Measurements from ENCODE around the gene FXYD2.

FXYD2 gene

GRCh38 chr11:117851106-117851505 lies 26.6 kb upstream of the FXYD2 start:
- H4K12ac ChIP-seq (ENCODE audit: low read depth, low read length) = no peak overlapping the region
- no CpG with 5 or more reads among the region's 3 CpGs for WGBS (ENCODE audit: extremely low coverage, insufficient coverage, insufficient read length)
- no peaks in the 10 kb centered on the region for H3K79me1 ChIP-seq (ENCODE audit: low read length)
- H2AFZ ChIP-seq (ENCODE audit: insufficient read depth, low read length, poor library complexity) = no peak overlapping the region
- no peak overlapping the region for H3K4me2 ChIP-seq (ENCODE audit: low read length)
- no peak overlapping the region for H3K9ac ChIP-seq (ENCODE audit: low read length)
- H2AK5ac ChIP-seq (ENCODE audit: low read length) = no peak overlapping the region
- no peaks in the 10 kb centered on the region for H3K4me1 ChIP-seq (ENCODE audit: control insufficient read depth in 1 of 2, insufficient read depth in 2 of 2, low read length in 2 of 2)
- H3K18ac ChIP-seq (ENCODE audit: low read length) = no peak overlapping the region
- H3K36me3 ChIP-seq (ENCODE audit: control insufficient read depth in 1 of 2, insufficient read depth in 2 of 2, low read length in 2 of 2) = no peaks in the 10 kb centered on the region
- H2BK120ac ChIP-seq (ENCODE audit: insufficient read depth, low read length, poor library complexity) = no peak overlapping the region
- no peak overlapping the region for H2BK5ac ChIP-seq (ENCODE audit: low read depth, low read length, poor library complexity)
- H4K91ac ChIP-seq (ENCODE audit: low read depth, low read length) = no peak overlapping the region
- H3K4ac ChIP-seq (ENCODE audit: low read depth, low read length) = no peak overlapping the region
- no peak overlapping the region for H3K14ac ChIP-seq (ENCODE audit: low read length)
- H2BK12ac ChIP-seq (ENCODE audit: low read length) = no peak overlapping the region
- no peak overlapping the region for H3K23ac ChIP-seq (ENCODE audit: low read length)
- no peak overlapping the region for H4K8ac ChIP-seq (ENCODE audit: low read depth, low read length)
- no peak overlapping the region for H3K4me3 ChIP-seq (ENCODE audit: low read depth, low read length)
- H3K27ac ChIP-seq (ENCODE audit: low read depth, low read length) = no peak overlapping the region
- H3K27me3 ChIP-seq (ENCODE audit: insufficient read depth, low read length) = no peaks in the 10 kb centered on the region
- no peak for DNase-seq
- H3K79me2 ChIP-seq (ENCODE audit: control insufficient read depth, insufficient read depth, low read length, poor library complexity) = no peaks in the 10 kb centered on the region
- H3K9me3 ChIP-seq (ENCODE audit: insufficient read depth, low read depth, low read length) = peaks cover 2% of the 10 kb centered on the region

- H3K4me2 ChIP-seq (ENCODE audit: low read length) = no peak overlapping the region
- H2AK5ac ChIP-seq (ENCODE audit: low read length) = no peak overlapping the region
- no peak overlapping the region for H3K14ac ChIP-seq (ENCODE audit: low read length)
- no peak overlapping the region for H3K4me3 ChIP-seq (ENCODE audit: low read depth, low read length)
- no peak overlapping the region for H2BK12ac ChIP-seq (ENCODE audit: low read length)
- no peak overlapping the region for H2BK5ac ChIP-seq (ENCODE audit: low read depth, low read length, poor library complexity)
- no peak overlapping the region for H3K23ac ChIP-seq (ENCODE audit: low read length)
- H3K4ac ChIP-seq (ENCODE audit: low read depth, low read length) = no peak overlapping the region
- no peaks in the 10 kb centered on the region for H3K27me3 ChIP-seq (ENCODE audit: insufficient read depth, low read length)
- H3K9ac ChIP-seq (ENCODE audit: low read length) = no peak overlapping the region
- no CpG with 5 or more reads among the region's 6 CpGs for WGBS (ENCODE audit: extremely low coverage, insufficient coverage, insufficient read length)
- H3K27ac ChIP-seq (ENCODE audit: low read depth, low read length) = no peak overlapping the region
- DNase-seq = no peak
- no peak overlapping the region for H4K91ac ChIP-seq (ENCODE audit: low read depth, low read length)
- no peak overlapping the region for H3K18ac ChIP-seq (ENCODE audit: low read length)
- no peaks in the 10 kb centered on the region for H3K79me1 ChIP-seq (ENCODE audit: low read length)
- peaks cover 2% of the 10 kb centered on the region for H3K9me3 ChIP-seq (ENCODE audit: insufficient read depth, low read depth, low read length)
- H3K36me3 ChIP-seq (ENCODE audit: control insufficient read depth in 1 of 2, insufficient read depth in 2 of 2, low read length in 2 of 2) = no peaks in the 10 kb centered on the region
- no peak overlapping the region for H2BK120ac ChIP-seq (ENCODE audit: insufficient read depth, low read length, poor library complexity)
- H2AFZ ChIP-seq (ENCODE audit: insufficient read depth, low read length, poor library complexity) = no peak overlapping the region
- no peaks in the 10 kb centered on the region for H3K4me1 ChIP-seq (ENCODE audit: control insufficient read depth in 1 of 2, insufficient read depth in 2 of 2, low read length in 2 of 2)
- H4K8ac ChIP-seq (ENCODE audit: low read depth, low read length) = no peak overlapping the region
- no peaks in the 10 kb centered on the region for H3K79me2 ChIP-seq (ENCODE audit: control insufficient read depth, insufficient read depth, low read length, poor library complexity)
- no peak overlapping the region for H4K12ac ChIP-seq (ENCODE audit: low read depth, low read length)
These were observed 25.4 kb upstream of the FXYD2 start for GRCh38 chr11:117849781-117850414.

GRCh38 chr11:117843666-117844484 lies 19.3 kb upstream of the FXYD2 start:
- no peaks in the 10 kb centered on the region for H3K79me1 ChIP-seq (ENCODE audit: low read length)
- no peaks in the 10 kb centered on the region for H3K36me3 ChIP-seq (ENCODE audit: control insufficient read depth in 1 of 2, insufficient read depth in 2 of 2, low read length in 2 of 2)
- H3K18ac ChIP-seq (ENCODE audit: low read length) = no peak overlapping the region
- no CpG with 5 or more reads among the region's 9 CpGs for WGBS (ENCODE audit: extremely low coverage, insufficient coverage, insufficient read length)
- H3K27ac ChIP-seq (ENCODE audit: low read depth, low read length) = no peak overlapping the region
- no peaks in the 10 kb centered on the region for H3K27me3 ChIP-seq (ENCODE audit: insufficient read depth, low read length)
- H3K4ac ChIP-seq (ENCODE audit: low read depth, low read length) = no peak overlapping the region
- peak; percentile 59 to 86 for DNase-seq
- H4K12ac ChIP-seq (ENCODE audit: low read depth, low read length) = no peak overlapping the region
- no peak overlapping the region for H2BK12ac ChIP-seq (ENCODE audit: low read length)
- no peak overlapping the region for H2AK5ac ChIP-seq (ENCODE audit: low read length)
- H2AFZ ChIP-seq (ENCODE audit: insufficient read depth, low read length, poor library complexity) = no peak overlapping the region
- no peak overlapping the region for H2BK120ac ChIP-seq (ENCODE audit: insufficient read depth, low read length, poor library complexity)
- H3K79me2 ChIP-seq (ENCODE audit: control insufficient read depth, insufficient read depth, low read length, poor library complexity) = no peaks in the 10 kb centered on the region
- H3K4me3 ChIP-seq (ENCODE audit: low read depth, low read length) = no peak overlapping the region
- H3K4me2 ChIP-seq (ENCODE audit: low read length) = no peak overlapping the region
- H2BK5ac ChIP-seq (ENCODE audit: low read depth, low read length, poor library complexity) = no peak overlapping the region
- H3K14ac ChIP-seq (ENCODE audit: low read length) = no peak overlapping the region
- no peak overlapping the region for H4K91ac ChIP-seq (ENCODE audit: low read depth, low read length)
- no peaks in the 10 kb centered on the region for H3K9me3 ChIP-seq (ENCODE audit: insufficient read depth, low read depth, low read length)
- no peak overlapping the region for H3K23ac ChIP-seq (ENCODE audit: low read length)
- no peak overlapping the region for H3K9ac ChIP-seq (ENCODE audit: low read length)
- H4K8ac ChIP-seq (ENCODE audit: low read depth, low read length) = no peak overlapping the region
- H3K4me1 ChIP-seq (ENCODE audit: control insufficient read depth in 1 of 2, insufficient read depth in 2 of 2, low read length in 2 of 2) = no peaks in the 10 kb centered on the region

- H3K4ac ChIP-seq (ENCODE audit: low read depth, low read length) = no peak overlapping the region
- H3K23ac ChIP-seq (ENCODE audit: low read length) = no peak overlapping the region
- DNase-seq = peak; percentile 40 to 45
- H3K4me2 ChIP-seq (ENCODE audit: low read length) = no peak overlapping the region
- WGBS (ENCODE audit: extremely low coverage, insufficient coverage, insufficient read length) = no CpG with 5 or more reads among the region's 16 CpGs
- H3K9me3 ChIP-seq (ENCODE audit: insufficient read depth, low read depth, low read length) = no peaks in the 10 kb centered on the region
- no peaks in the 10 kb centered on the region for H3K27me3 ChIP-seq (ENCODE audit: insufficient read depth, low read length)
- H2BK120ac ChIP-seq (ENCODE audit: insufficient read depth, low read length, poor library complexity) = no peak overlapping the region
- H3K4me3 ChIP-seq (ENCODE audit: low read depth, low read length) = no peak overlapping the region
- no peaks in the 10 kb centered on the region for H3K79me1 ChIP-seq (ENCODE audit: low read length)
- H2BK12ac ChIP-seq (ENCODE audit: low read length) = no peak overlapping the region
- H3K79me2 ChIP-seq (ENCODE audit: control insufficient read depth, insufficient read depth, low read length, poor library complexity) = no peaks in the 10 kb centered on the region
- no peaks in the 10 kb centered on the region for H3K4me1 ChIP-seq (ENCODE audit: control insufficient read depth in 1 of 2, insufficient read depth in 2 of 2, low read length in 2 of 2)
- H2AK5ac ChIP-seq (ENCODE audit: low read length) = no peak overlapping the region
- H3K14ac ChIP-seq (ENCODE audit: low read length) = no peak overlapping the region
- H3K9ac ChIP-seq (ENCODE audit: low read length) = no peak overlapping the region
- H4K91ac ChIP-seq (ENCODE audit: low read depth, low read length) = no peak overlapping the region
- no peak overlapping the region for H3K18ac ChIP-seq (ENCODE audit: low read length)
- H3K27ac ChIP-seq (ENCODE audit: low read depth, low read length) = no peak overlapping the region
- H3K36me3 ChIP-seq (ENCODE audit: control insufficient read depth in 1 of 2, insufficient read depth in 2 of 2, low read length in 2 of 2) = no peaks in the 10 kb centered on the region
- H2AFZ ChIP-seq (ENCODE audit: insufficient read depth, low read length, poor library complexity) = no peak overlapping the region
- H2BK5ac ChIP-seq (ENCODE audit: low read depth, low read length, poor library complexity) = no peak overlapping the region
- no peak overlapping the region for H4K8ac ChIP-seq (ENCODE audit: low read depth, low read length)
- no peak overlapping the region for H4K12ac ChIP-seq (ENCODE audit: low read depth, low read length)
These were observed 17.8 kb upstream of the FXYD2 start for GRCh38 chr11:117842131-117842941.
